CD14-positive monocyte (primary cell): ENCODE results near the gene RAB17. TPM values are rescaled to one million over a fixed set of nuclear protein-coding genes. Genes with fewer than 3 reads are reported as not detected.

ENCODE experiments used
- DNase-seq, 3 donors: peaks; one replicate each; pipeline ENCODE4 v3.0.0-alpha.2; 2011 to 2022
- H2AFZ ChIP-seq: 2 replicates; pipeline ENCODE4 v1.6.0; 2012; ENCODE audit warnings: mild to moderate bottlenecking, low read depth, low read length, inconsistent platforms; ENCODE audit not compliant: insufficient read depth, poor library complexity, severe bottlenecking
- H3K27ac ChIP-seq, 2 donors: 1 replicate in 1 of 2; 2 replicates in 1 of 2; pipeline ENCODE4 v1.5.1; 2012 to 2013; ENCODE audit warnings: low read length in 2 of 2, control low read depth in 1 of 2, inconsistent platforms in 1 of 2, low read depth in 1 of 2, mild to moderate bottlenecking in 1 of 2
- H3K27me3 ChIP-seq, 2 donors: one replicate each; pipeline versions ENCODE4 v1.6.0 to v1.6.1; 2011 to 2013; ENCODE audit warnings: low read length in 2 of 2; ENCODE audit not compliant: control insufficient read depth in 2 of 2, insufficient read depth in 2 of 2
- H3K36me3 ChIP-seq, 2 donors: replicated peaks in 1 of 2; 1 replicate in 1 of 2; 2 replicates in 1 of 2; pipeline versions ENCODE4 v1.5.1 to v1.6.1; 2012 to 2013; ENCODE audit warnings: low read length in 2 of 2, control low read depth in 1 of 2, inconsistent platforms in 1 of 2, mild to moderate bottlenecking in 1 of 2; ENCODE audit not compliant: insufficient read depth in 2 of 2, control insufficient read depth in 1 of 2
- H3K4me1 ChIP-seq, 2 donors: 1 replicate in 1 of 2; 2 replicates in 1 of 2; pipeline versions ENCODE4 v1.5.1 to v1.6.1; 2012 to 2013; ENCODE audit warnings: low read length in 2 of 2, control low read depth in 1 of 2, inconsistent platforms in 1 of 2, mild to moderate bottlenecking in 1 of 2, moderate library complexity in 1 of 2; ENCODE audit not compliant: insufficient read depth in 2 of 2, control insufficient read depth in 1 of 2
- H3K4me2 ChIP-seq: replicated peaks from 2 replicates; pipeline ENCODE3; 2012; ENCODE audit warnings: low read length, moderate library complexity, mild to moderate bottlenecking; ENCODE audit not compliant: poor library complexity, severe bottlenecking; ENCODE audit errors: extremely low read depth
- H3K4me3 ChIP-seq, 3 experiments: fragments of 200-600 bp in 1 of 3; sonication (generic) in 1 of 3; replicated peaks in 1 of 3; 1 replicate in 2 of 3; 2 replicates in 1 of 3; pipeline ENCODE4 v1.5.1; 2011 to 2013; ENCODE audit warnings: low read length in 3 of 3, mild to moderate bottlenecking in 3 of 3, control low read depth in 2 of 3, low read depth in 2 of 3, inconsistent platforms in 1 of 3, moderate library complexity in 1 of 3
- H3K79me2 ChIP-seq: 2 replicates; pipeline ENCODE4 v1.6.0; 2012; ENCODE audit warnings: mild to moderate bottlenecking, control low read depth, inconsistent platforms, low read length, moderate library complexity; ENCODE audit not compliant: insufficient read depth
- H3K9ac ChIP-seq: 2 replicates; pipeline ENCODE4 v1.6.0; 2017; ENCODE audit warnings: low read length, mild to moderate bottlenecking; ENCODE audit not compliant: insufficient read depth, poor library complexity, severe bottlenecking
- H3K9me3 ChIP-seq, 2 donors: replicated peaks in 1 of 2; 1 replicate in 1 of 2; 2 replicates in 1 of 2; pipeline versions ENCODE4 v1.5.1 to v1.6.1; 2012 to 2013; ENCODE audit warnings: low read length in 2 of 2, control low read depth in 1 of 2; ENCODE audit not compliant: control insufficient read depth in 1 of 2, insufficient read depth in 1 of 2
- H4K20me1 ChIP-seq: 2 replicates; pipeline ENCODE4 v1.6.0; 2012; ENCODE audit warnings: mild to moderate bottlenecking, low read length, control low read depth, moderate library complexity; ENCODE audit not compliant: insufficient read depth
- H3K27ac Mint-ChIP-seq, 7 donors: one replicate each; pipeline ENCODE4 v1.8.0; 2020; ENCODE audit warnings: mild to moderate bottlenecking in 7 of 7, mixed read lengths in 7 of 7, moderate library complexity in 6 of 7, inconsistent platforms in 2 of 7
- H3K27me3 Mint-ChIP-seq, 3 donors: one replicate each; pipeline ENCODE4 v1.8.0; 2021 to 2022; ENCODE audit warnings: low read depth in 3 of 3, mild to moderate bottlenecking in 3 of 3, mixed read lengths in 3 of 3, moderate library complexity in 3 of 3, inconsistent platforms in 1 of 3
- H3K36me3 Mint-ChIP-seq, 2 donors: one replicate each; pipeline ENCODE4 v1.8.0; 2020; ENCODE audit warnings: mixed read lengths in 2 of 2, inconsistent platforms in 1 of 2, mild to moderate bottlenecking in 1 of 2
- H3K4me1 Mint-ChIP-seq: one replicate; pipeline ENCODE4 v1.8.0; 2020; ENCODE audit warnings: mild to moderate bottlenecking, mixed read lengths
- H3K4me3 Mint-ChIP-seq, 2 donors: one replicate each; pipeline ENCODE4 v1.8.0; 2020; ENCODE audit warnings: mild to moderate bottlenecking in 2 of 2, mixed read lengths in 2 of 2, moderate library complexity in 1 of 2
- H3K9me3 Mint-ChIP-seq, 7 donors: one replicate each; pipeline ENCODE4 v1.8.0; 2020 to 2022; ENCODE audit warnings: mixed read lengths in 7 of 7, mild to moderate bottlenecking in 6 of 7, moderate library complexity in 6 of 7, inconsistent platforms in 2 of 7
- CTCF ChIP-seq: fragments of 200-600 bp; IDR thresholded peaks from one replicate; pipeline ENCODE4 v1.8.0; 2022; ENCODE audit warnings: antibody characterized with exemption, mild to moderate bottlenecking
- WGBS: methylation state at CpG from one replicate; pipeline ENCODE4 v1.1.5; 2013; ENCODE audit warnings: missing lambda C conversion rate; ENCODE audit not compliant: insufficient coverage; 5-methylcytosine and 5-hydroxymethylcytosine counted together
- intact Hi-C, 2 donors: fragments of 100-400 bp; cut with micrococcal nuclease; formaldehyde crosslinking; loops; one replicate each; pipeline versions ENCODE4 v1.15.0 to v1.15.1; 2023
- polyA plus RNA-seq, 3 donors: library from polyadenylated mRNA; depleted of rRNA in 1 of 3; unstranded in 2 of 3; stranded (reverse) in 1 of 3; fragments of 300-500 nt in 2 of 3; fragments of >200 nt in 1 of 3; fragmentation: Illumina TruSeq in 2 of 3; gene quantifications; 1 replicate in 2 of 3; 2 replicates in 1 of 3; pipeline ENCODE4 v1.2.3, GENCODE V29; 2012 to 2021

Gene RAB17
- polyA plus RNA-seq, 3 donors = 0.13 to 0.35 TPM; not detected in 1

GRCh38 chr2:237565974-237566373, 24.6 kb downstream of the RAB17 start:
- Mint-ChIP-seq H3K4me3 (no peak overlapping the region), H3K9me3 (peaks cover 0 to 4% (median 0%) of the 10 kb centered on the region in 7 donors), H3K36me3 (no peaks in the 10 kb centered on the region), H3K27me3 (peaks cover 2 to 6% (median 5%) of the 10 kb centered on the region in 3 donors), H3K4me1 (no peaks in the 10 kb centered on the region), H3K27ac (no peak overlapping the region)
- no peak for DNase-seq
- no peak for TF ChIP-seq CTCF
- H3K27ac ChIP-seq = no peak overlapping the region
- H3K9ac ChIP-seq = no peak overlapping the region
- no peak overlapping the region for H3K4me3 ChIP-seq
- no peaks in the 10 kb centered on the region for H4K20me1 ChIP-seq
- H3K36me3 ChIP-seq = no peaks in the 10 kb centered on the region
- intact Hi-C loops = no loop called here
- H3K4me2 ChIP-seq = no peak overlapping the region
- no peaks in the 10 kb centered on the region for H3K9me3 ChIP-seq
- no peaks in the 10 kb centered on the region for H3K79me2 ChIP-seq
- H2AFZ ChIP-seq = no peak overlapping the region
- WGBS = 100% methylated on average over 1 of the region's 1 CpG
- H3K4me1 ChIP-seq = no peaks in the 10 kb centered on the region
- H3K27me3 ChIP-seq = no peaks in the 10 kb centered on the region

- no peaks in the 10 kb centered on the region for H3K27me3 ChIP-seq
- H4K20me1 ChIP-seq = no peaks in the 10 kb centered on the region
- H3K4me1 Mint-ChIP-seq = no peaks in the 10 kb centered on the region
- H3K4me3 ChIP-seq = no peak overlapping the region
- no peak overlapping the region for H2AFZ ChIP-seq
- no peaks in the 10 kb centered on the region for H3K4me1 ChIP-seq
- no peak for TF ChIP-seq CTCF
- H3K9ac ChIP-seq = no peak overlapping the region
- no peaks in the 10 kb centered on the region for H3K9me3 ChIP-seq
- H3K9me3 Mint-ChIP-seq = peaks cover 0 to 4% (median 0%) of the 10 kb centered on the region in 7 donors
- H3K79me2 ChIP-seq = no peaks in the 10 kb centered on the region
- peaks cover 0 to 9% (median 5%) of the 10 kb centered on the region in 3 donors for H3K27me3 Mint-ChIP-seq
- no peak overlapping the region for H3K4me3 Mint-ChIP-seq
- WGBS = 97% methylated on average over 6 of the region's 14 CpGs
- H3K36me3 Mint-ChIP-seq = no peaks in the 10 kb centered on the region
- intact Hi-C loops = no loop called here
- no peak overlapping the region for H3K27ac Mint-ChIP-seq
- no peak for DNase-seq
- no peak overlapping the region for H3K27ac ChIP-seq
- no peaks in the 10 kb centered on the region for H3K36me3 ChIP-seq
- no peak overlapping the region for H3K4me2 ChIP-seq
These were observed 25.9 kb downstream of the RAB17 start for GRCh38 chr2:237564526-237565131.
